Memory B cell (primary cell): ENCODE data around the gene CXorf49.
"Not testable (repeated sequence)": the region's sequence is repeated elsewhere in the genome, so short reads cannot be mapped to it uniquely, and the experiment has no call there.

Source experiments
- ATAC-seq: fragments of 150-1000 bp; cut with Tn5 transposase; 2 replicates; pipeline ENCODE4 v1.10.0; 2021; ENCODE audit warnings: low read depth, mild to moderate bottlenecking, moderate library complexity
- DNase-seq, 2 donors: peaks; one replicate each; pipeline ENCODE4 v3.0.0; 2022; ENCODE audit warnings: low spot score in 2 of 2
- H3K27ac Mint-ChIP-seq: one replicate; pipeline ENCODE4 v1.8.0; 2022; ENCODE audit warnings: mild to moderate bottlenecking, moderate library complexity, mixed read lengths
- H3K27me3 Mint-ChIP-seq: one replicate; pipeline ENCODE4 v1.8.0; 2022; ENCODE audit warnings: mixed read lengths
- H3K36me3 Mint-ChIP-seq: one replicate; pipeline ENCODE4 v1.8.0; 2022; ENCODE audit warnings: mild to moderate bottlenecking, mixed read lengths
- H3K4me1 Mint-ChIP-seq: one replicate; pipeline ENCODE4 v1.8.0; 2022; ENCODE audit warnings: mixed read lengths
- H3K4me3 Mint-ChIP-seq: one replicate; pipeline ENCODE4 v1.8.0; 2022; ENCODE audit warnings: mild to moderate bottlenecking, moderate library complexity, mixed read lengths
- H3K9me3 Mint-ChIP-seq: one replicate; pipeline ENCODE4 v1.8.0; 2022; ENCODE audit warnings: mixed read lengths

The CXorf49 gene

GRCh38 chrX:71718185-71718584, at the start of gene CXorf49:
Gene CXorf49 (minus strand): TSS chrX:71718285. CDS start chrX:71718151, 134 bp downstream.
- not testable (repeated sequence) for H3K4me1 Mint-ChIP-seq, H3K4me3 Mint-ChIP-seq, DNase-seq, H3K27me3 Mint-ChIP-seq, H3K36me3 Mint-ChIP-seq, H3K27ac Mint-ChIP-seq, ATAC-seq, H3K9me3 Mint-ChIP-seq

GRCh38 chrX:71767134-71767533, 49.0 kb upstream of the CXorf49 start:
- not testable (repeated sequence) for H3K36me3 Mint-ChIP-seq, H3K27me3 Mint-ChIP-seq, ATAC-seq, H3K4me3 Mint-ChIP-seq, H3K9me3 Mint-ChIP-seq, H3K27ac Mint-ChIP-seq, H3K4me1 Mint-ChIP-seq, DNase-seq

DNA sequence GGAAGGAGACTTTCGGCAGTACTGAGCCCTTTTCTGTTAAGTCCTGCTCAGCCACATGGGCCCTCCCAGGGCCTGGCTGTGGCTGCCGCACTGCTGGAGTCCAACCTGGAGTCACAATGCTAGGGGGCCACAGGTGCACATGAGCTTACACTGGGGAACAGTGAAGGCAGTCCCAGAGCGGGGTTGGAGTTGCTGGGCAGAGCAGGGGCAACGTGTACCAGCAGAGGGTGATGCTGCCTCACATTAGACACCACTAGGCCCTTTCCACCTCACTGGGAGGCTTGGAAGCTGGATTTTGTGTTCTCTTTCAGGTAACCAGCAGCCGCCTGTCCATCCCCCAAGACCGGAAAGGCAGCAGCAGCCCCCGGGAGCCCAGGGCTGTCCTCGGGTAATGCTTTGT, 47.5 kb upstream of the CXorf49 start:
- H3K27me3 Mint-ChIP-seq, ATAC-seq, H3K9me3 Mint-ChIP-seq, H3K27ac Mint-ChIP-seq, H3K36me3 Mint-ChIP-seq, DNase-seq, H3K4me3 Mint-ChIP-seq, H3K4me1 Mint-ChIP-seq: not testable (repeated sequence)

GRCh38 chrX:71764832-71765231, 46.7 kb upstream of the CXorf49 start:
- not testable (repeated sequence) for H3K4me3 Mint-ChIP-seq, H3K27ac Mint-ChIP-seq, H3K4me1 Mint-ChIP-seq, H3K36me3 Mint-ChIP-seq, H3K27me3 Mint-ChIP-seq, H3K9me3 Mint-ChIP-seq, DNase-seq, ATAC-seq

DNA sequence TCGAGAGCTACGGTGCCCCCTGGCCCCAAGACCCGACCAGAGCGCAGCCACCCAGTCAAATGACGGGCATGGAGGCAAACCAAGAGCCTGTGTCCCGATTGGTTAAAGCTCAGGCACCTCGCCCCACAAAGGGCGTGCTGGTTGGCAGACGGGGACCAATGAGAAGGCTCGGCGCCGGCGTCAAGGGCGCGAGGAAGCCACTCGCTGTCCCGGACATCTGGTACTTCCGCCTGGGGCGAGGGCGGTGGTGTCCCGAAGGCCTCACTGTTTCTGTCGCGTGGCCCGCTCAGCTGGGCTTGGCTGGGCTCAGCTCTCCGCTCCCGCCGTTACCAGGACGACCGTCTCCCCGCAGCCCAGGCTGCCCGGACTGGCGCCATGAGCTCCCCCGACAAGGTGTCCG, 45.0 kb upstream of the CXorf49 start, which contains the start of gene CXorf49B:
TSS of gene CXorf49B (plus strand) at position 301 of the 400 bp plus-strand sequence. CDS start at position 376, 75 bp downstream.
- ATAC-seq, H3K36me3 Mint-ChIP-seq, H3K4me3 Mint-ChIP-seq, H3K27me3 Mint-ChIP-seq, H3K27ac Mint-ChIP-seq, H3K9me3 Mint-ChIP-seq, DNase-seq, H3K4me1 Mint-ChIP-seq: not testable (repeated sequence)

- H3K27ac Mint-ChIP-seq, H3K4me3 Mint-ChIP-seq, H3K36me3 Mint-ChIP-seq, H3K4me1 Mint-ChIP-seq, DNase-seq, H3K27me3 Mint-ChIP-seq, H3K9me3 Mint-ChIP-seq, ATAC-seq: not testable (repeated sequence)
Observed at GRCh38 chrX:71760688-71761281, 42.7 kb upstream of the CXorf49 start.

DNA sequence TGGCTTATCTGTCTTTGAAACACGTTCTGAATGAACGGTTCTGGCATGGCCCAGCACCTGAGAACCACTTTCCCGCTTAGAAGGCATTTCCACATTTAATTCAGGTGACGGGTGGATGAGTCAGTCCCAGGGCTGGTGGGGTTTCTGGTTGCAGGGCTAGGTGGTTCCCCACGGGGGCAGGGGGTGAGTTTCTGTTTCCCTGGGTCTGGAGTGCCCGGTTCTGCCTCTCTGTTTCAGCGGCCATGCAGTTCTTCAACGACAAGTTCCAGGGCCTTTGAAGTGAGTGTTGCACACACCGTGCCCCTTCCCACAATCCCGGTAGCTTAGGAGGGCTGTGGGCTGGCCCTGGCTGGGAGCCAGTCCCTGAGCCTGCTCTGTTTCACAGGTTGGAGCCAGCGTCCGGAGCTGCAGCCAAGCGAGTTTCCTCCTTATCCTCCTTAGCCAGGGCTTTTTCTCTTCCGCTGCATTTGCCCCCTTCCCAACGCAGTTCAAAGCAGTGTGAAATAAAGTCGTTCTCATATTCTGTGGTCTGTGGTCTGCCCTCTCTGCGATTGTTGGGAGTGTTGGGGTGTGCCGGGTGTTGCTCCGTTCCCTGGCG, 2.3 kb upstream of the CXorf49 start:
- H3K27ac Mint-ChIP-seq, H3K9me3 Mint-ChIP-seq, DNase-seq, ATAC-seq, H3K36me3 Mint-ChIP-seq, H3K27me3 Mint-ChIP-seq, H3K4me3 Mint-ChIP-seq, H3K4me1 Mint-ChIP-seq: not testable (repeated sequence)

GRCh38 chrX:71719195-71719594, 1.1 kb upstream of the CXorf49 start:
- not testable (repeated sequence) for H3K36me3 Mint-ChIP-seq, H3K27me3 Mint-ChIP-seq, H3K9me3 Mint-ChIP-seq, H3K4me3 Mint-ChIP-seq, H3K4me1 Mint-ChIP-seq, H3K27ac Mint-ChIP-seq, ATAC-seq, DNase-seq

- not testable (repeated sequence) for H3K27ac Mint-ChIP-seq, H3K4me1 Mint-ChIP-seq, H3K36me3 Mint-ChIP-seq, H3K4me3 Mint-ChIP-seq, H3K27me3 Mint-ChIP-seq, DNase-seq, ATAC-seq, H3K9me3 Mint-ChIP-seq
Observed at GRCh38 chrX:71716323-71716722, 1.8 kb downstream of the CXorf49 start.

- not testable (repeated sequence) for ATAC-seq, H3K9me3 Mint-ChIP-seq, DNase-seq, H3K4me1 Mint-ChIP-seq, H3K4me3 Mint-ChIP-seq, H3K27me3 Mint-ChIP-seq, H3K27ac Mint-ChIP-seq, H3K36me3 Mint-ChIP-seq
Observed at GRCh38 chrX:71715551-71715950, 2.5 kb downstream of the CXorf49 start.

DNA sequence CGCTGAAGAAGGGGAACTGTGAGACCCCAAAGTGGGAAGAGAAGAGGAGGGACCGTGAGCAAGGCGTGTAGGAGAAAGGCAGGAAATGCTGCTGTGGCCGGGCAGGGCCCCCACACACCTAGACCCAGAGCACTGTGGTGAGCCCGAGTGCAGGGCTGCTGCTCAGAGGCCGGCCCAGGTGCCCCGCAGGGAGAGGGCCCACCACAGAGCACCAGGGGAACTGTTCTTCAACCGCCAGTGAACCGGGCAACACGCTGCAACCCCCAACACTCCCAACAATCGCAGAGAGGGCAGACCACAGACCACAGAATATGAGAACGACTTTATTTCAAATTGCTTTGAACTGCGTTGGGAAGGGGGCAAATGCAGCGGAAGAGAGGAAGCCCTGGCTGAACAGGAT, 4.0 kb downstream of the CXorf49 start:
- not testable (repeated sequence) for H3K4me3 Mint-ChIP-seq, H3K9me3 Mint-ChIP-seq, H3K27ac Mint-ChIP-seq, DNase-seq, H3K36me3 Mint-ChIP-seq, H3K27me3 Mint-ChIP-seq, H3K4me1 Mint-ChIP-seq, ATAC-seq

- H3K36me3 Mint-ChIP-seq, H3K27ac Mint-ChIP-seq, H3K4me1 Mint-ChIP-seq, H3K9me3 Mint-ChIP-seq, H3K27me3 Mint-ChIP-seq, DNase-seq, H3K4me3 Mint-ChIP-seq: not testable (repeated sequence)
- peak; percentile 62 for ATAC-seq
Observed at GRCh38 chrX:71702853-71703252, 15.2 kb downstream of the CXorf49 start.

- ATAC-seq, DNase-seq, H3K4me3 Mint-ChIP-seq, H3K27ac Mint-ChIP-seq, H3K4me1 Mint-ChIP-seq, H3K9me3 Mint-ChIP-seq, H3K27me3 Mint-ChIP-seq, H3K36me3 Mint-ChIP-seq: not testable (repeated sequence)
Observed at GRCh38 chrX:71699023-71699344, 19.1 kb downstream of the CXorf49 start.

DNA sequence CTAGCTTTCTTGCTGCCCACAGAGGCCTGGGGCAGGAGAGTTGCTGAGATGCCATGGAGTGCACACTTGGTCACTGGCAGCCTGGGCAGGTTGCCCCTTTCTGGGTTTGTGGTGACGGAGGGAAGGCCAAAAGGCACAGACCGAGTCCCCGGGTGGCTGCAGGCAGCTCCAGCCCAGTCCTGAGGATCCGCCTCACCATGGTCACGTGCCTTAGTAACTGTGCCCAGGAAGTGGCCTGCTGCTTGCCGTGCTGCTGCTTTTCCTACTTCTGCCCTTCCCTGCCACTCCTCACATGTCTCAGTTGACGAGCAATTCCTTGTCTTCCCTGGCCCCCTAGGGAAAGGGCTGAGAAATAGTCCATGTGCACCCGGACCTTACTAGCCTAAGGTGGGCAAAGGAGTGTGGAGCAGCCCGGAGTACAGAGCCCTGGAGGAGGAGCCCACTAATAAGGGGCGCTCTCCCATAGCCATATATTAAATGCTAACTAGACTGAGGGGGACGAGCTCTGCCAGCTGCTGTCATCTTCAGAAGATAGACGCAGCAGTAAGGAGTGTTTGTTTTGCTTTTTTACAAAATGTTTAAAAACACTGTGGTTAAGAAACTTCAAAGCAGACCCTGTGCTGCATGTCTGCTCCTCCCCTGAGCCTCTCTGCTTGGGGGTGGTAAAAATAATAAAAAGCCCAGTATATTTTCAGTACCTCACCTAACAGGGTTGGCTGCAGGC, 19.6 kb downstream of the CXorf49 start:
- H3K4me3 Mint-ChIP-seq, H3K4me1 Mint-ChIP-seq, H3K27me3 Mint-ChIP-seq, H3K36me3 Mint-ChIP-seq, H3K27ac Mint-ChIP-seq, DNase-seq, H3K9me3 Mint-ChIP-seq, ATAC-seq: not testable (repeated sequence)
